Activated naive CD4-positive, alpha-beta T cell treated with Interleukin-2 at 50 U/mL for 16 hours (primary cell): Measurements from ENCODE around the gene KLHL7.
"Not testable (repeated sequence)": the region's sequence is repeated elsewhere in the genome, so short reads cannot be mapped to it uniquely, and the experiment has no call there.

Source experiments
- DNase-seq: peaks from one replicate; pipeline ENCODE4 v3.0.0-alpha.2; 2020

Gene KLHL7

DNA sequence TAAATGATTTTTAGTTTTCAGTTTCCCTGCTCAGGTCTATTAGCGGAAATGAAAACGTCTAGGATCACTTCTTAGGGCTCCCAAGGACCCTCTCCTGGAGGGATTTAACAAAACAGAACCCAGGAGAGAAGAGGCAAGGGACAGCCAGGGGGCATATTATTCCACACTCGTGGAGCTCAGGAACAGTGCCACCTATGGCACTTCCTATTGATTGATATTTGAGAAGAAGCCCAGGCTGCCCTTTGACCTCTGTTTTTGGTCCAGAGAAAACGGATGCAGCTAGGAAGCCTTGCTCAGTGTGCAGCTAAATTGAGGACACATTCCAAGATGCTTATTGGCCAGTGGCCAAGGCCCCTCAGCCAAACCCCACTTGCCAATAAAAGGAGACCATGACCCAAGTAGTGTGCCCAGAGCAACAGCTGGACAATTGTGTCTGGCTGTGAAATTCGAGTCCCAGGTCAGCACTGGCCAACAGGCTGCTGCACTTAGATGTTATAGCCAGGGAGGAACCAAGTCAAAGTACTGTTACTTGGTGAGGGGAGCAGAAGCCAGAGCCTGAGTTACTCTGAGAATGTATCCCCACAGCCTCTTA is 117.0 kb downstream of the KLHL7 start:
- no peak for DNase-seq

DNA sequence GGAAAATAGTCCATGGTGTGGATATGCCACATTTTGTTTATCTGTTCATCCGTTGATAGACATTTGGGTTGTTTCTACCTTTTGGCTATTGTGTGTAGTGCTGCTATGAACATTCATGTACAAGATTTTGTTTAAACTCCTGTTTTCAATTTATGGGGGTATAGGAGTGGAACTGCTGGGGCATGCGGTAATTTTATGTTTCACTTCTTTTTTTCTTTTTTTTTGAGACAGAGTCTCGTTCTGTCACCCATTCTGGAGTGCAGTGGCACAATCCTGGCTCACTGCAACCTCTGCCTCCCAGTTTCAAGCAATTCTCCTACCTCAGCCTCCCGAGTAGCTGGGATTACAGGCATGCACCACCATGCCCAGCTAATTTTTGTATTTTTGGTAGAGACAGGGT is 118.8 kb downstream of the KLHL7 start:
- not testable (repeated sequence) for DNase-seq

DNA sequence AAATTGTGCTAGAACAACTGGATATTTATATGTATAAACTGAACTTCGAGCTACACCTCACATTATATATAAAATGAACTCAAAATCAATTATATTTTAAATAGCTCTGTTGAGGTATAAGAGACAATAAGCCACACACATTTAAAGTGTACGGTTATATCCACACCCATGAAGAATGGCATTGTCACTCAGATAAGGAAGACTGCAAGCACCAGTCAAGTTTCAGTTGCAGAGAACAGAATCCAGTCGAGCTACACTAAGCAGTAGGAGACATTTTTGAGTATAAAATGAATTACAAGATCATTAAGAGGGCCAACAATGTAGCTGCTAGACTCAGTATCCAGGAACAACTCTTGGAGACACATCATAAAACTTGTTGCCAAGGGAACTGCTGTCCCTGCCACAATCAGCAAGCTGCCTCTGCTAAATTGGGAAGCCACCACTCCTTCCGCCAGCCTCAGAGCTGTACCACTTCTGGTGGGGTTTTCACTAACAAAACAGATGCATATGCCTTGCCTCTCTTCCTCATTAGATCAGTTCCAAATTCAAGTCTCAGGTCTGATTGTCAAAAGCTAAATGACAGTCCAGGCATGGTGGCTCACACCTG is 121.4 kb downstream of the KLHL7 start:
- no peak for DNase-seq
